ENCODE measurements around the gene ARHGEF16.

ARHGEF16 gene

GRCh38 chr1:3453891-3454810 is at the start of gene ARHGEF16:
ARHGEF16 (plus strand) TSS chr1:3454665; CDS start chr1:3463085, 8,420 bp downstream.
- DNase-seq (ENCODE audit: low spot score), result peak; percentile 54

GRCh38 chr1:3404801-3405200 is 49.7 kb upstream of the ARHGEF16 start:
- no peak for DNase-seq (ENCODE audit: low spot score)

GRCh38 chr1:3405491-3405890 is 49.0 kb upstream of the ARHGEF16 start:
- DNase-seq (ENCODE audit: low spot score), result no peak

- DNase-seq (ENCODE audit: low spot score), result no peak
Observed at GRCh38 chr1:3405974-3406867, 48.2 kb upstream of the ARHGEF16 start.

GRCh38 chr1:3407021-3407420 is 47.4 kb upstream of the ARHGEF16 start:
- no peak for DNase-seq (ENCODE audit: low spot score)

GRCh38 chr1:3408751-3409266 is 45.7 kb upstream of the ARHGEF16 start:
- no peak for DNase-seq (ENCODE audit: low spot score)

- DNase-seq (ENCODE audit: low spot score), result no peak
Observed at GRCh38 chr1:3409366-3410141, 44.9 kb upstream of the ARHGEF16 start.

GRCh38 chr1:3410142-3410925 is 44.1 kb upstream of the ARHGEF16 start:
- DNase-seq (ENCODE audit: low spot score), result peak; percentile 95

GRCh38 chr1:3411806-3412205 is 42.7 kb upstream of the ARHGEF16 start:
- no peak for DNase-seq (ENCODE audit: low spot score)

GRCh38 chr1:3412376-3412775 is 42.1 kb upstream of the ARHGEF16 start:
- no peak for DNase-seq (ENCODE audit: low spot score)

GRCh38 chr1:3413975-3414710 is 40.3 kb upstream of the ARHGEF16 start:
- no peak for DNase-seq (ENCODE audit: low spot score)

- DNase-seq (ENCODE audit: low spot score), result no peak
Observed at GRCh38 chr1:3415260-3416090, 39.0 kb upstream of the ARHGEF16 start.

GRCh38 chr1:3417082-3417739 is 37.3 kb upstream of the ARHGEF16 start:
- DNase-seq (ENCODE audit: low spot score), result no peak

- no peak for DNase-seq (ENCODE audit: low spot score)
Observed at GRCh38 chr1:3417934-3418333, 36.5 kb upstream of the ARHGEF16 start.

- no peak for DNase-seq (ENCODE audit: low spot score)
Observed at GRCh38 chr1:3418600-3418999, 35.9 kb upstream of the ARHGEF16 start.

- peak; percentile 73 for DNase-seq (ENCODE audit: low spot score)
Observed at GRCh38 chr1:3419415-3420204, 34.9 kb upstream of the ARHGEF16 start.

GRCh38 chr1:3420218-3420951 is 34.1 kb upstream of the ARHGEF16 start:
- DNase-seq (ENCODE audit: low spot score), result no peak

All from AG08395 (cell line).